ENCODE results near the gene BSDC1. TPM values are rescaled to one million over a fixed set of nuclear protein-coding genes. Genes with fewer than 3 reads are reported as not detected.
A peak's percentile ranks its signal among the peaks of the same experiment; 100 is the strongest.

The BSDC1 gene
- total RNA-seq, 1 experiment from 2014 or later = 44.3 TPM

DNA sequence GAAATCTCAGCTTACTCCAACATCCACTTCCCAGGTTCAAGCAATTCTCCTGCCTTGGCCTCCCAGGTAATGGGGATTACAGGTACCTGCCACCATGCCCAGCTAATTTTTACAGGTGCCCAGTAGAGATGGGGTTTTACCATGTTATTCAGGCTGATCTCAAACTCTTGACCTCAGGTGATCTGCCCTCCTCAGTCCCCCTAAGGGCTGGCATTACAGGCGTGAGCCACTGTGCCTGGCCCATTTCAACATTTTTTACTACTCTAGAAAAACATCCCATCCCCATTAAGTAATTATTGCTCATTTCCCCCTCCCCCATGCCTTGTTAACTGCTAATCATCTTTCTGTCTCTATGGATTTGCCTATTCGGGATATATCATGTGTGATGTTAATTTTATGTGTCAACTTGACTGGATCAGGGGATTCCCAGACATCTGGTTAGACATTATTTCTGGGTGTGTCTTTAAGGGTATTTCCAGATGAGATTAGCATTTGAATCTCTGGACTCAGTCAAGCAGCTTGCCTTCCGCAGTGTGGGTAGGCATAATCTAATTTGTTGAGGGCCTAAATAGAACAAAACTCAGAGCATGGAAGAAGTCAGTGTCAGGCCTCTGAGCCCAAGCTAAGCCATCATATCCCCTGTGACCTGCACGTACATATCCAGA, 37.6 kb upstream of the BSDC1 start (continued):
- no peak for TF ChIP-seq AFF4 (CRISPR knock-in tag; IDR thresholded peaks at IDR 0.05; ENCODE audit: borderline replicate concordance)
- no peak for TF ChIP-seq ZNF671 (CRISPR knock-in tag; IDR thresholded peaks at IDR 0.05)

DNA sequence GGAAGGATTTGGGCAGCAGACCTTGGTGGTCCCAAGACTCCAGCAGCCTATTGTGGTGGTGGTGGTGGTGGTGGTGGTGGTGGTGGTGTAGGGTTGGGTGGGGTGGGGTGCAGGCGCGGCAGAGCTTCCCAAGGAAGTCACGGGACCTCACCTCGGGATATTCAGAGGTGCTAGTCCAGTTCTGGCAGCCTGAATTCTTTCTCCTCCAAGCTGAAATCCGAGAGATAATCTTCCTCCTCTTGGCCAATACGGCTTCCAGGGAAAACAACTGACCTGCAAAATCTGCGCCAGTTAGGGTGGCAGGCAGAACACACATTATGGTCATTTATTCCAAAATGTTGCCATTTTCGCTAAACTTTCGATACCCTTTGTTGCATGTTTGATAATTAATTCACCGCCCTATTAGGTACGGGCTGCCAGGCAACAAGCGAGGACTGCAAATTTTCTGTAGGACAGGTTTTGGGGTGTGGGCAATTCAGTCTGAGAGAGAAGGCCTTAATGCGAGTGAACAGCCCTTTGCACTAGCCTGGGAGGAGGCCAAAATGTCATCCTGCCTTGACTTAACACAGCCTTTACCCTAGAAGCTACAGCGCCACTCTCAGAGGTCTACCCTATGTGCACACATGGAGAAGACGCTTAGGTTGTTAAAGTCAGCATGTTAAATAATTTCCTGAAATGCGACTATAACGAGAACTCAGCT, 33.2 kb upstream of the BSDC1 start:
- Mint-ChIP-seq H3K36me3 (peaks cover 4% of the 10 kb centered on the region), H3K27me3 (ENCODE audit: low read depth) (no peaks in the 10 kb centered on the region; the same call in 1 of the 2 replicates), H3K27ac (no peak overlapping the region), H3K4me3 (no peak overlapping the region), H3K9me3 (peaks cover 15% of the 10 kb centered on the region), H3K4me1 (peaks cover 28% of the 10 kb centered on the region)
- no peak for TF ChIP-seq TEAD1 (CRISPR knock-in tag; IDR thresholded peaks at IDR 0.05)
- no peak for DNase-seq (ENCODE audit: low spot score)
- POLR2A ChIA-PET = no interaction called here
- CTCF ChIA-PET = interaction anchor here (1.0 to 1.6 kb wide), 5 partner anchors 22 to 179 kb away, joined by 4 to 6 read pairs (median 4); no protein-coding TSS in a partner anchor
- ATAC-seq = no peak

DNA sequence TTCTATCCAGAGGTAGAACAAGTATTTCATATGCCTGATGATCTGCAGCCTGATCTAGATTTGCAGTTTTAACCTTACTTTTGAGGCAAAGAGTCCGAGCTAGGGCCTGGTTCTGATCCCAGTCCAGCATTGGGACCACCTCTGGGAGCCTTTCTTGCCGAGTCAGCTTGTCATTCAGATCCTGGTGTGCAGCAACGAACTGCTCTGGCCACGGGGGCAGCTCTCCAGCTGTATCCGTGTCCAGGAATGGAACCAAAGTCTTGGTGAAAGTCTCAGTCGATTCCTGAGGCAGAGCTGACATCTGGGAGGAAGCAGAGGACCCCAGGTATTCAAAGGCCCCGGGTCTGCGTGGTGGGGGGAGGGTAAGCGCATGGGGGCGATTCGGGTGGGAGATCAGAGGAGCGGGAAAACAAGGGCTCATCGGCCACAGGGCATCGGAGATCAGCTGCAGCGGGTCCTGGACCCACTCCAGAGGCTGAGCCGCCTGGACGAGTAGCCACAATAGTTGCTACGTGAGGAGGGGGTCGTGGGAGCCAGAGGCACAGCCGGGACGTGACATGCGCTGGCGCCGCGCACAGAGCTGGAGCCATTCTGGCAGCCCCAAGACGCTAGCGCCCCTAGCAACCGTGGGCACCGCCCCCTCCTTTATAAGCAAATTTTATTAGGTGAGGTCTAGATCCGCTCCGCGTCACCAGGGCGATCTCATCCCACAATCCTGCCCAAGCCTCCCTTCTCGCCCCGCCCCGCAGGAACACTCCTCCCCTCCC, 32.4 kb upstream of the BSDC1 start:
- CTCF ChIA-PET = interaction anchor here (1.0 to 1.5 kb wide), 3 partner anchors 26 to 178 kb away, joined by 4 to 6 read pairs (median 4); no protein-coding TSS in a partner anchor
- no peak for TF ChIP-seq RELA (CRISPR knock-in tag; IDR thresholded peaks at IDR 0.05; ENCODE audit: borderline replicate concordance)
- TF ChIP-seq SMAD4 (CRISPR knock-in tag; IDR thresholded peaks at IDR 0.05) = no peak
- no peak for TF ChIP-seq NFYB (CRISPR knock-in tag; conservative IDR thresholded peaks at IDR 0.05; ENCODE audit: low read depth)
- TF ChIP-seq, protein P1, sequence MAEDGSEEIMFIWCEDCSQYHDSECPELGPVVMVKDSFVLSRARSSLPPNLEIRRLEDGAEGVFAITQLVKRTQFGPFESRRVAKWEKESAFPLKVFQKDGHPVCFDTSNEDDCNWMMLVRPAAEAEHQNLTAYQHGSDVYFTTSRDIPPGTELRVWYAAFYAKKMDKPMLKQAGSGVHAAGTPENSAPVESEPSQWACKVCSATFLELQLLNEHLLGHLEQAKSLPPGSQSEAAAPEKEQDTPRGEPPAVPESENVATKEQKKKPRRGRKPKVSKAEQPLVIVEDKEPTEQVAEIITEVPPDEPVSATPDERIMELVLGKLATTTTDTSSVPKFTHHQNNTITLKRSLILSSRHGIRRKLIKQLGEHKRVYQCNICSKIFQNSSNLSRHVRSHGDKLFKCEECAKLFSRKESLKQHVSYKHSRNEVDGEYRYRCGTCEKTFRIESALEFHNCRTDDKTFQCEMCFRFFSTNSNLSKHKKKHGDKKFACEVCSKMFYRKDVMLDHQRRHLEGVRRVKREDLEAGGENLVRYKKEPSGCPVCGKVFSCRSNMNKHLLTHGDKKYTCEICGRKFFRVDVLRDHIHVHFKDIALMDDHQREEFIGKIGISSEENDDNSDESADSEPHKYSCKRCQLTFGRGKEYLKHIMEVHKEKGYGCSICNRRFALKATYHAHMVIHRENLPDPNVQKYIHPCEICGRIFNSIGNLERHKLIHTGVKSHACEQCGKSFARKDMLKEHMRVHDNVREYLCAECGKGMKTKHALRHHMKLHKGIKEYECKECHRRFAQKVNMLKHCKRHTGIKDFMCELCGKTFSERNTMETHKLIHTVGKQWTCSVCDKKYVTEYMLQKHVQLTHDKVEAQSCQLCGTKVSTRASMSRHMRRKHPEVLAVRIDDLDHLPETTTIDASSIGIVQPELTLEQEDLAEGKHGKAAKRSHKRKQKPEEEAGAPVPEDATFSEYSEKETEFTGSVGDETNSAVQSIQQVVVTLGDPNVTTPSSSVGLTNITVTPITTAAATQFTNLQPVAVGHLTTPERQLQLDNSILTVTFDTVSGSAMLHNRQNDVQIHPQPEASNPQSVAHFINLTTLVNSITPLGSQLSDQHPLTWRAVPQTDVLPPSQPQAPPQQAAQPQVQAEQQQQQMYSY (CRISPR knock-in tag; IDR thresholded peaks at IDR 0.05) = no peak
- no peak for TF ChIP-seq EMX1 (CRISPR knock-in tag; IDR thresholded peaks at IDR 0.05)
- no peak for TF ChIP-seq ZNF423 (CRISPR knock-in tag; IDR thresholded peaks at IDR 0.05)
- TF ChIP-seq, protein P2, sequence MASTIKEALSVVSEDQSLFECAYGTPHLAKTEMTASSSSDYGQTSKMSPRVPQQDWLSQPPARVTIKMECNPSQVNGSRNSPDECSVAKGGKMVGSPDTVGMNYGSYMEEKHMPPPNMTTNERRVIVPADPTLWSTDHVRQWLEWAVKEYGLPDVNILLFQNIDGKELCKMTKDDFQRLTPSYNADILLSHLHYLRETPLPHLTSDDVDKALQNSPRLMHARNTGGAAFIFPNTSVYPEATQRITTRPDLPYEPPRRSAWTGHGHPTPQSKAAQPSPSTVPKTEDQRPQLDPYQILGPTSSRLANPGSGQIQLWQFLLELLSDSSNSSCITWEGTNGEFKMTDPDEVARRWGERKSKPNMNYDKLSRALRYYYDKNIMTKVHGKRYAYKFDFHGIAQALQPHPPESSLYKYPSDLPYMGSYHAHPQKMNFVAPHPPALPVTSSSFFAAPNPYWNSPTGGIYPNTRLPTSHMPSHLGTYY (CRISPR knock-in tag; IDR thresholded peaks at IDR 0.05) = no peak
- no peak for TF ChIP-seq ZBTB21 (CRISPR knock-in tag; IDR thresholded peaks at IDR 0.05; ENCODE audit: borderline replicate concordance)
- TF ChIP-seq HMGA2 (CRISPR knock-in tag; IDR thresholded peaks at IDR 0.05) = no peak
- no peak for TF ChIP-seq STAT6 (CRISPR knock-in tag; conservative IDR thresholded peaks at IDR 0.05; ENCODE audit: low read depth)
- no peak for TF ChIP-seq IRF2 (CRISPR knock-in tag; IDR thresholded peaks at IDR 0.05; ENCODE audit: borderline replicate concordance, low read depth)
- TF ChIP-seq JUN (CRISPR knock-in tag; IDR thresholded peaks at IDR 0.05) = no peak
- TF ChIP-seq SMAD3 (CRISPR knock-in tag; IDR thresholded peaks at IDR 0.05; ENCODE audit: borderline replicate concordance) = no peak
- no peak for TF ChIP-seq ZNF121 (CRISPR knock-in tag; IDR thresholded peaks at IDR 0.05)
- no peak for TF ChIP-seq CDX4 (CRISPR knock-in tag; IDR thresholded peaks at IDR 0.05; ENCODE audit: borderline replicate concordance)
- no peak for TF ChIP-seq TCF7 (CRISPR knock-in tag; IDR thresholded peaks at IDR 0.05; ENCODE audit: low read depth)

More for the DNA sequence above, 32.4 kb upstream of the BSDC1 start:
- Mint-ChIP-seq H3K9me3 (peaks cover 15% of the 10 kb centered on the region), H3K27ac (no peak overlapping the region), H3K4me1 (peaks cover 28% of the 10 kb centered on the region), H3K4me3 (no peak overlapping the region), H3K36me3 (peaks cover 4% of the 10 kb centered on the region), H3K27me3 (ENCODE audit: low read depth) (no peaks in the 10 kb centered on the region)
- ATAC-seq = peak; percentile 72
- POLR2A ChIA-PET = no interaction called here
- peak; percentile 28 for DNase-seq (ENCODE audit: low spot score)
